ENCODE data around the gene RPS6KL1. TPM values are rescaled to one million over a fixed set of nuclear protein-coding genes. Genes with fewer than 3 reads are reported as not detected.
"Not testable (repeated sequence)": the region's sequence is repeated elsewhere in the genome, so short reads cannot be mapped to it uniquely, and the experiment has no call there.

Gene RPS6KL1
- total RNA-seq, 4 donors from 2014 or later = 0.83 to 1.7 (median 1.3) TPM

DNA sequence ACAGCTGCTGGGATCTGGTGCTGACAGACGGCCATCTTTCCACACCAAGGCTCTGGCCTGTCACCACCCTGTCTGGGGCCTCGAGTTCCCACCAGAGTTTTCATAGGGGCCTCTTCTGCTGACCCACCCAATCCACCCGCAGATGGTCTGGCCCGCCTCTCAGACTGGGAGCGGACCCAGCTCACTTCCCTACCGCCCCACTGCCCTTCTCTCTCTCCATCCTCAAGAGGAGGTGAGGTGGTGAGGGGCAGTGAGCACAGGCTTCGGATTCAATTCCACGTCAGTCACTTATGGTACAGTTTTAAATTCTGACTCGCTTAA, 12.3 kb upstream of the RPS6KL1 start:
- intact Hi-C loops (cut with DNase I) = no loop called here
- 74 to 84% methylated on average over 9 of the region's 9 CpGs for WGBS, 2 donors
- H3K36me3 ChIP-seq = no peaks in the 10 kb centered on the region
- no peak overlapping the region for H3K4me3 ChIP-seq
- peak overlapping the region in 1 of 4 donors; percentile 26 for H3K27ac ChIP-seq
- TF ChIP-seq POLR2A (IDR thresholded peaks at IDR 0.05) = no peak
- TF ChIP-seq, protein P1, sequence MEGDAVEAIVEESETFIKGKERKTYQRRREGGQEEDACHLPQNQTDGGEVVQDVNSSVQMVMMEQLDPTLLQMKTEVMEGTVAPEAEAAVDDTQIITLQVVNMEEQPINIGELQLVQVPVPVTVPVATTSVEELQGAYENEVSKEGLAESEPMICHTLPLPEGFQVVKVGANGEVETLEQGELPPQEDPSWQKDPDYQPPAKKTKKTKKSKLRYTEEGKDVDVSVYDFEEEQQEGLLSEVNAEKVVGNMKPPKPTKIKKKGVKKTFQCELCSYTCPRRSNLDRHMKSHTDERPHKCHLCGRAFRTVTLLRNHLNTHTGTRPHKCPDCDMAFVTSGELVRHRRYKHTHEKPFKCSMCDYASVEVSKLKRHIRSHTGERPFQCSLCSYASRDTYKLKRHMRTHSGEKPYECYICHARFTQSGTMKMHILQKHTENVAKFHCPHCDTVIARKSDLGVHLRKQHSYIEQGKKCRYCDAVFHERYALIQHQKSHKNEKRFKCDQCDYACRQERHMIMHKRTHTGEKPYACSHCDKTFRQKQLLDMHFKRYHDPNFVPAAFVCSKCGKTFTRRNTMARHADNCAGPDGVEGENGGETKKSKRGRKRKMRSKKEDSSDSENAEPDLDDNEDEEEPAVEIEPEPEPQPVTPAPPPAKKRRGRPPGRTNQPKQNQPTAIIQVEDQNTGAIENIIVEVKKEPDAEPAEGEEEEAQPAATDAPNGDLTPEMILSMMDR (IDR thresholded peaks at IDR 0.05) = no peak
- H3K27me3 ChIP-seq = no peaks in the 10 kb centered on the region
- peaks cover 16 to 36% (median 25%) of the 10 kb centered on the region in 3 donors for H3K4me1 ChIP-seq
- H3K9me3 ChIP-seq = no peaks in the 10 kb centered on the region
- DNase-seq = no peak

DNA sequence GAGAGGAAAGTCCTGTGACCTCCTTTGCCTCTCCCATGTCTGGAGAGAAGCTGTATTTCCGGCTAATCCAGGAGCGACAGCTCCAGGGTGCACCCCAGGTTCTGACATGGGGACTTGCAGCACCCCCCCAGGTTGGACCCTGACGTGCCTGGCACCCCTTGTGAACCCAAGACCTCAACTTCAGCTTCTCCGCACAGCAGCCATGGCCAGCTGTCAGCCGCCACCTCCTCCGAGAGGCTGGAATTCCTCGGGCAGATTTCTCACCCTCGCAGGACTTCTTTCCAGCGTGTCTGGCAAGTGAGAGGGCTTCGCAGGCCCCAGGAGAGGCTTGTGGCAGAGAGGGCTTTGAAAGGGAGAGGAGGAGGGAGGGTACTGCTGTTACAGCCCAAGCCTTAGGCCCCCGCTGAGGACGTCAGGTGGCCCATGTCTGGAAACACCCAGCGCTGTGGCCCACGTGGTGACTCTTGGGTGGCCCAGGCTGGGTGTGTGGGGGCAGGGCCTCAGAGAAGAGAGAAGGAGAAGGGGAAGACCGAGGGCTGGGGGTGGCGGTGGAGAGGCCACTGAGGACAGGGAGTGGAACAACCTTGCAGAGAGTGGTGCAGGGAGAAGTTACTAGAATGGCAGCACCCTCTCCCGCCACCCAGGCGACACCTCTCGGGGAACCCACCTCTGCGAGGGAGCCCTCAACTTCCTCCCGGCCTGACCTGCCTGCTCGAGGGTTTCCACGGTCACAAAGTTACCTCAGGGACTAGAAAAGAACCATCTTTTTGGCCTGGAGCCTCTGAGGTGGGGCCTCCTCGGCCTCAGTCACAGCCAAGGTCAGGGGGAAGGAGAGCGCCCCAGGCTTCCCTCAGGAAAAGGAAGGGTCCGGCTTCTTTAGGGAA, 11.7 kb upstream of the RPS6KL1 start:
- Histone ChIP-seq H3K27ac (peak overlapping the region in 2 of 4 donors; percentile 26 to 29), H3K9me3 (no peaks in the 10 kb centered on the region), H3K4me1 (peaks cover 10 to 30% (median 19%) of the 10 kb centered on the region in 3 donors), H3K36me3 (no peaks in the 10 kb centered on the region), H3K27me3 (no peaks in the 10 kb centered on the region), H3K4me3 (no peak overlapping the region)
- TF ChIP-seq, protein P1 (IDR thresholded peaks at IDR 0.05) = no peak
- TF ChIP-seq POLR2A (IDR thresholded peaks at IDR 0.05) = no peak
- intact Hi-C loops (cut with DNase I) = no loop called here
- DNase-seq = no peak
- WGBS, 2 donors = 57 to 79% methylated on average over 12 to 16 of the region's 26 CpGs

DNA sequence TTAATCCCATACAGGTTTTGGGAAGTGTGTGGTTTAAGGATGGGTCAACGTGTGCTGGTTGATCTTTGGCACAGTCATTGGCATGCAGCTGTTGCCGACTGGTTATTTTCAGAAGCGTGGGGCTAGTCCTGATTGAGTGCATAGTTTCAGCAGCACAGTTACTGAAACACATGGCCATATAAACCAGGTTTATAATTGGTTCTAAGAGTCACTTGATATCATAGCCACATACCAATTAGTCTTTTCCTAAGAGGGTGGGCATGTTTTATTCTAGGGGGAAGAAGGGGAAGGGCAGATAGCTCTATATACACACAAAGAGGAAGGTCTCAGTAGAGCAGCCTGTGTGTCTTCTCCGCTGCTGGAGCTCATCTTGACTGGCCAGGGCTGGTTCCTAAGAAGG, 11.0 kb upstream of the RPS6KL1 start:
- TF ChIP-seq, protein P1 (IDR thresholded peaks at IDR 0.05) = no peak
- TF ChIP-seq POLR2A (IDR thresholded peaks at IDR 0.05) = no peak
- Histone ChIP-seq H3K27ac (peak overlapping the region in 2 of 4 donors; percentile 26 to 29), H3K4me1 (peaks cover 3 to 23% (median 12%) of the 10 kb centered on the region in 3 donors), H3K9me3 (no peaks in the 10 kb centered on the region), H3K4me3 (no peak overlapping the region), H3K36me3 (no peaks in the 10 kb centered on the region), H3K27me3 (no peaks in the 10 kb centered on the region)
- no peak for DNase-seq
- 34 to 61% methylated on average over 4 of the region's 4 CpGs for WGBS, 2 donors
- intact Hi-C loops (cut with DNase I) = no loop called here

DNA sequence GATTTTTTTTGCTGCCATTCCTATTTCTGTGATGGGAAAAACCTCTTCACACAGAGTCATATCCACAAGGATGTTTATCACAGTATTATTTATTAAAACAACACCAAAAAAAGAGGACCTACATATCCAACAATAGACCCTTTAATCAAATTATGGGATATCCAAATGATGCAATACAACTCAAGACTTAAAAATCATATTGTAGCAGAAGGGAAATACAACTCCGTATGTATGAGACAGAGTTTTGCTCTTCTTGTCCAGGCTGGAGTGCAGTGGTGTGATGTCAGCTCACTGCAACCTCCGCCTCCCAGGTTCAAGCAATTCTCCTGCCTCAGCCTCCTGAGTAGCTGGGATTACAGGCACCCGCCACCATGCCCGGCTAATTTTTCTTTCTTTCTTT, 9.9 kb upstream of the RPS6KL1 start:
- H3K9me3 ChIP-seq; H3K4me3 ChIP-seq; H3K27me3 ChIP-seq; DNase-seq; H3K36me3 ChIP-seq; intact Hi-C loops (cut with DNase I): not testable (repeated sequence)
- H3K27ac ChIP-seq = peak overlapping the region in 2 of 4 donors; percentile 25 to 39
- 80 to 87% methylated on average over 4 of the region's 4 CpGs for WGBS, 2 donors
- peaks cover 0 to 19% (median 11%) of the 10 kb centered on the region in 3 donors for H3K4me1 ChIP-seq

DNA sequence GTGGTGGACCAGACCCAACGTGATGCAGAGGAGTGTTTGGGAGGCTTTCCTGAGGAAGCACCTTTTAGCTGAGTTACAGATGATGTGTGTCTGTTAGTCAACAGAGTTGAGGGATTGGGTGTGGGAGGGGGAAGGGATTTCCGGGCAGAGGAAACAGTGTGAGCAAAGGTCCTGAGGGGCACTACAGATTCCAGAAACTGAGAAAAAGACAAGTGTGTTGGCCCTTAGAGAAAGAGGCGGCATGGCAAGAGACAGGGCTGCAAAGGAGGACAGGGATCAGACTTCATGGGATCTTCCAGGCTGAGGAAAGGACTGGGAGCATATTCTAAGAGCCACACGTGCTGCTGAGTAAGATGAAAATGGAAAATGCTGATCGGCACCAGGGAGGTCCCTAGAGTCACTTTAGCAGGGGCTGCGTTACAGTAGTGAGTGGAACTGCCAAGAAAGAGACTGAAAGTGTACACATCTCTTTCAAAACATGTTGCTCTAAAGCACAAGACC, 9.4 kb upstream of the RPS6KL1 start:
- WGBS, 2 donors = 33 to 45% methylated on average over 6 of the region's 6 CpGs
- Histone ChIP-seq H3K36me3 (no peaks in the 10 kb centered on the region), H3K9me3 (no peaks in the 10 kb centered on the region), H3K4me1 (peaks cover 0 to 19% (median 11%) of the 10 kb centered on the region in 3 donors), H3K27me3 (no peaks in the 10 kb centered on the region), H3K4me3 (no peak overlapping the region), H3K27ac (peak overlapping the region in 2 of 4 donors; percentile 25 to 39)
- no peak for DNase-seq
- intact Hi-C loops (cut with DNase I) = no loop called here
- TF ChIP-seq POLR2A (IDR thresholded peaks at IDR 0.05) = no peak
- TF ChIP-seq, protein P1 (IDR thresholded peaks at IDR 0.05) = no peak

DNA sequence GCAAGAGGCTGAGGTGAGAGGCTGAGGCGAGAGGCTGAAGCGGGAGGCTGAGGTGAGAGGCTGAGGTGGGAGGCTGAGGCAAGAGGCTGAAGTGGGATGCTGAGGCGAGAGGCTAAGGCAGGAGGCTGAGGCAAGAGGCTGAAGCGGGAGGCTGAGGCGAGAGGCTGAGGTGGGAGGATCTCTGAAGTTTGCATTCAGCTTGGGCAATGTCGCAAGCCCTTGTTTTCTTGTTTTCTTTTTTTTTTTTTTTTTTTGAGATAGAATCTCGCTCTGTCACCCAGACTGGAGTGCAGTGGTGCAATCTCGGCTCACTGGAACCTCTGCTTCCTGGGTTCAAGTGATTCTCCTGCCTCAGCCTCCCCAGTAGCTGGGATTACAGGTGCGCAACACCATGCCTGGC, 8.7 kb upstream of the RPS6KL1 start:
- 80 to 83% methylated on average over 8 to 9 of the region's 9 CpGs for WGBS, 2 donors
- H3K27ac ChIP-seq; H3K9me3 ChIP-seq; H3K4me3 ChIP-seq; H3K27me3 ChIP-seq; DNase-seq; H3K36me3 ChIP-seq; intact Hi-C loops (cut with DNase I): not testable (repeated sequence)
- H3K4me1 ChIP-seq = peaks cover 0 to 19% (median 11%) of the 10 kb centered on the region in 3 donors

Data from esophagus squamous epithelium (tissue), 5 donors.